Naive thymus-derived CD4-positive, alpha-beta T cell (primary cell): ENCODE measurements around the gene SUPT20HL1. TPM values are rescaled to one million over a fixed set of nuclear protein-coding genes. Genes with fewer than 3 reads are reported as not detected.
A peak's percentile ranks its signal among the peaks of the same experiment; 100 is the strongest.

Experiments
- ATAC-seq: fragments of 150-1000 bp; cut with Tn5 transposase; 2 replicates; pipeline ENCODE4 v1.10.0; 2021; ENCODE audit warnings: mild to moderate bottlenecking, moderate library complexity
- CTCF ChIA-PET: fragments of 350-600 bp; sonication (Branson Sonifier 250); formaldehyde crosslinking; loops from one replicate; lab custom pipeline; 2021; ENCODE audit warnings: antibody characterized with exemption; lab: Charles Lee
- POLR2A ChIA-PET: fragments of 350-600 bp; sonication (Branson Sonifier 250); formaldehyde crosslinking; loops from one replicate; lab custom pipeline; 2021; ENCODE audit warnings: antibody characterized with exemption, inconsistent platforms; lab: Charles Lee
- DNase-seq, 9 donors: peaks; one replicate each; pipeline versions ENCODE4 v3.0.0 to v3.0.0-alpha.2; 2020 to 2022; ENCODE audit warnings: mixed read lengths in 1 of 9
- H3K27ac ChIP-seq: one replicate; pipeline ENCODE4 v1.7.0; 2013; ENCODE audit warnings: mild to moderate bottlenecking, low read depth, low read length, moderate library complexity
- H3K27me3 ChIP-seq, 2 donors: one replicate each; pipeline ENCODE4 v1.7.0; 2013; ENCODE audit warnings: low read length in 2 of 2, mild to moderate bottlenecking in 2 of 2, moderate library complexity in 2 of 2; ENCODE audit not compliant: control insufficient read depth in 2 of 2, insufficient read depth in 2 of 2
- H3K36me3 ChIP-seq, 3 experiments: 1 replicate in 2 of 3; 2 replicates in 1 of 3; pipeline ENCODE4 v1.7.0; 2013; ENCODE audit warnings: low read length in 3 of 3, mild to moderate bottlenecking in 3 of 3, moderate library complexity in 1 of 3; ENCODE audit not compliant: insufficient read depth in 3 of 3, control insufficient read depth in 2 of 3
- H3K4me1 ChIP-seq, 2 donors: one replicate each; pipeline ENCODE4 v1.7.0; 2013; ENCODE audit warnings: low read length in 2 of 2, mild to moderate bottlenecking in 2 of 2, moderate library complexity in 1 of 2; ENCODE audit not compliant: control insufficient read depth in 2 of 2, insufficient read depth in 2 of 2
- H3K4me3 ChIP-seq: 2 replicates; pipeline ENCODE4 v1.7.0; 2013; ENCODE audit warnings: mild to moderate bottlenecking, low read length
- H3K9me3 ChIP-seq, 3 experiments: 1 replicate in 2 of 3; 2 replicates in 1 of 3; pipeline ENCODE4 v1.7.0; 2013; ENCODE audit warnings: low read length in 3 of 3; ENCODE audit not compliant: control insufficient read depth in 2 of 3
- H3K27ac Mint-ChIP-seq, 9 donors: one replicate each; pipeline ENCODE4 v1.8.0; 2020 to 2022; ENCODE audit warnings: mixed read lengths in 9 of 9, mild to moderate bottlenecking in 8 of 9, moderate library complexity in 5 of 9, inconsistent platforms in 2 of 9
- H3K27me3 Mint-ChIP-seq, 5 donors: one replicate each; pipeline ENCODE4 v1.8.0; 2021 to 2022; ENCODE audit warnings: mixed read lengths in 5 of 5, mild to moderate bottlenecking in 1 of 5
- H3K36me3 Mint-ChIP-seq, 5 donors: one replicate each; pipeline ENCODE4 v1.8.0; 2020 to 2022; ENCODE audit warnings: mixed read lengths in 5 of 5, mild to moderate bottlenecking in 3 of 5, inconsistent platforms in 1 of 5
- H3K4me1 Mint-ChIP-seq, 7 donors: one replicate each; pipeline ENCODE4 v1.8.0; 2020 to 2022; ENCODE audit warnings: mixed read lengths in 7 of 7, mild to moderate bottlenecking in 3 of 7, inconsistent platforms in 1 of 7
- H3K4me3 Mint-ChIP-seq, 10 donors: one replicate each; pipeline ENCODE4 v1.8.0; 2020 to 2022; ENCODE audit warnings: mild to moderate bottlenecking in 10 of 10, mixed read lengths in 10 of 10, moderate library complexity in 6 of 10, inconsistent platforms in 2 of 10
- H3K9me3 Mint-ChIP-seq, 11 donors: one replicate each; pipeline ENCODE4 v1.8.0; 2020 to 2022; ENCODE audit warnings: mixed read lengths in 11 of 11, mild to moderate bottlenecking in 4 of 11, inconsistent platforms in 1 of 11, moderate library complexity in 1 of 11
- intact Hi-C, 2 donors: fragments of 100-400 bp; cut with micrococcal nuclease; formaldehyde crosslinking; loops; one replicate each; pipeline ENCODE4 v1.15.1; 2023
- polyA plus RNA-seq, 2 donors: library from polyadenylated mRNA; unstranded; fragments of 300-500 nt; fragmentation: Illumina TruSeq; gene quantifications; one replicate each; pipeline ENCODE4 v1.2.3, GENCODE V29; 2021
- total RNA-seq, 6 experiments: library from RNA in 5 of 6; stranded (reverse) in 5 of 6; gene quantifications; 1 replicate in 5 of 6; 2 replicates in 1 of 6; pipeline ENCODE4 v1.2.3 and lab custom pipeline; 2021 to 2026

SUPT20HL1 gene
- total and polyA plus RNA-seq, 7 experiments from 2014 or later: not detected

GRCh38 chrX:24340501-24340900, 19.9 kb upstream of the SUPT20HL1 start:
- peaks cover 0 to 8% (median 0%) of the 10 kb centered on the region in 5 donors for H3K27me3 Mint-ChIP-seq
- H3K27ac Mint-ChIP-seq: no peak overlapping the region
- no peak overlapping the region for H3K4me3 Mint-ChIP-seq

GRCh38 chrX:24341795-24342194, 18.6 kb upstream of the SUPT20HL1 start:
- DNase-seq (no peak), ATAC-seq (no peak)
- Histone ChIP-seq H3K36me3 (no peaks in the 10 kb centered on the region), H3K4me1 (no peaks in the 10 kb centered on the region), H3K27ac (no peak overlapping the region), H3K9me3 (no peaks in the 10 kb centered on the region), H3K4me3 (no peak overlapping the region), H3K27me3 (no peaks in the 10 kb centered on the region)
- ChIA-PET POLR2A (no interaction called here), CTCF (no interaction called here)
- no peak overlapping the region for H3K4me3 Mint-ChIP-seq
- H3K27ac Mint-ChIP-seq: no peak overlapping the region
- peaks cover 0 to 21% (median 5%) of the 10 kb centered on the region in 7 donors for H3K4me1 Mint-ChIP-seq
- H3K36me3 Mint-ChIP-seq: no peaks in the 10 kb centered on the region
- peaks cover 0 to 8% (median 0%) of the 10 kb centered on the region in 5 donors for H3K27me3 Mint-ChIP-seq
- peaks cover 0 to 2% (median 0%) of the 10 kb centered on the region in 11 donors for H3K9me3 Mint-ChIP-seq
- intact Hi-C loops: no loop called here

More at GRCh38 chrX:24340501-24340900, 19.9 kb upstream of the SUPT20HL1 start:
- Mint-ChIP-seq H3K9me3 (peaks cover 0 to 2% (median 0%) of the 10 kb centered on the region in 11 donors), H3K4me1 (peaks cover 0 to 21% (median 5%) of the 10 kb centered on the region in 7 donors), H3K36me3 (no peaks in the 10 kb centered on the region)
- Histone ChIP-seq H3K36me3 (no peaks in the 10 kb centered on the region), H3K27ac (no peak overlapping the region), H3K27me3 (no peaks in the 10 kb centered on the region), H3K4me1 (no peaks in the 10 kb centered on the region), H3K4me3 (no peak overlapping the region), H3K9me3 (no peaks in the 10 kb centered on the region)
- no peak for ATAC-seq
- CTCF ChIA-PET: no interaction called here
- POLR2A ChIA-PET: no interaction called here
- intact Hi-C loops: no loop called here
- no peak for DNase-seq

- no peak overlapping the region for H3K27ac ChIP-seq
- CTCF ChIA-PET: no interaction called here
- Mint-ChIP-seq H3K9me3 (no peaks in the 10 kb centered on the region), H3K27me3 (peaks cover 0 to 8% (median 0%) of the 10 kb centered on the region in 5 donors), H3K36me3 (no peaks in the 10 kb centered on the region), H3K4me1 (peaks cover 0 to 21% (median 5%) of the 10 kb centered on the region in 7 donors), H3K4me3 (peak overlapping the region in 7 of 10 donors; percentile 6 to 70 (median 55)), H3K27ac (peak overlapping the region in 1 of 9 donors; percentile 70)
- intact Hi-C loops: no loop called here
- DNase-seq: no peak
- POLR2A ChIA-PET: no interaction called here
- H3K27me3 ChIP-seq: no peaks in the 10 kb centered on the region
- no peaks in the 10 kb centered on the region for H3K36me3 ChIP-seq
- no peak overlapping the region for H3K4me3 ChIP-seq
- no peaks in the 10 kb centered on the region for H3K9me3 ChIP-seq
- ATAC-seq: no peak
- no peaks in the 10 kb centered on the region for H3K4me1 ChIP-seq
These were observed 16.7 kb upstream of the SUPT20HL1 start for GRCh38 chrX:24343719-24344118.

GRCh38 chrX:24347881-24348280, 12.6 kb upstream of the SUPT20HL1 start:
- DNase-seq (no peak), ATAC-seq (no peak)
- H3K27me3 Mint-ChIP-seq: no peaks in the 10 kb centered on the region
- H3K36me3 Mint-ChIP-seq: no peaks in the 10 kb centered on the region
- ChIA-PET POLR2A (no interaction called here), CTCF (no interaction called here)
- H3K9me3 Mint-ChIP-seq: no peaks in the 10 kb centered on the region
- H3K27me3 ChIP-seq: no peaks in the 10 kb centered on the region
- no peak overlapping the region for H3K4me3 ChIP-seq
- intact Hi-C loops: no loop called here
- H3K4me1 ChIP-seq: no peaks in the 10 kb centered on the region
- H3K4me3 Mint-ChIP-seq: no peak overlapping the region
- no peak overlapping the region for H3K27ac ChIP-seq
- H3K4me1 Mint-ChIP-seq: peaks cover 0 to 8% (median 5%) of the 10 kb centered on the region in 7 donors
- no peaks in the 10 kb centered on the region for H3K9me3 ChIP-seq
- H3K36me3 ChIP-seq: no peaks in the 10 kb centered on the region
- no peak overlapping the region for H3K27ac Mint-ChIP-seq

- intact Hi-C loops: no loop called here
- no peaks in the 10 kb centered on the region for H3K4me1 ChIP-seq
- H3K27me3 Mint-ChIP-seq: no peaks in the 10 kb centered on the region
- ChIA-PET CTCF (no interaction called here), POLR2A (no interaction called here)
- H3K36me3 ChIP-seq: no peaks in the 10 kb centered on the region
- H3K27ac ChIP-seq: no peak overlapping the region
- H3K9me3 Mint-ChIP-seq: peaks cover 0 to 1% (median 0%) of the 10 kb centered on the region in 11 donors
- ATAC-seq: no peak
- no peak for DNase-seq
- no peaks in the 10 kb centered on the region for H3K36me3 Mint-ChIP-seq
- H3K4me1 Mint-ChIP-seq: no peaks in the 10 kb centered on the region
- H3K27me3 ChIP-seq: no peaks in the 10 kb centered on the region
- no peak overlapping the region for H3K4me3 ChIP-seq
- H3K4me3 Mint-ChIP-seq: no peak overlapping the region
- H3K9me3 ChIP-seq: no peaks in the 10 kb centered on the region
- no peak overlapping the region for H3K27ac Mint-ChIP-seq
These were observed 10.2 kb upstream of the SUPT20HL1 start for GRCh38 chrX:24350217-24350616.

DNA sequence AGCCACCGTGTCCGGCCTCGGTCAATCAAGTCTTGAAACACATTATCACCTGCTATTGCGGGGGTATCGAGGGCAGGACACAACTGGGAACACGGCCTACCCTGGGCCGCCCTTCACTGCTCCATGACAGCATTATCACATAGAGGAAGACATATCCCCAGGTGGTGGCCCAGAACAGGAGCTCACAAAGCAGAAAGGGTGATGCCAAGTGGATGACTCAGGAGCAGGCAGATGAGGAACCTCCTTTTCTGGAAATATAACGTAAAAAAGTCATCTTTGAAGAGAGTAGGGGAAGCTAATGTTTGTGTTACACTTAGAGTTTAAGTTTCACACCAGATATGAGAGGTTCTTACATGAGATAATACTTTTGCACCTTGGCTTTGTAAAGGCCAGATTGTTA, 5.3 kb upstream of the SUPT20HL1 start:
- intact Hi-C loops: no loop called here
- H3K4me1 ChIP-seq: no peaks in the 10 kb centered on the region
- H3K9me3 ChIP-seq: no peaks in the 10 kb centered on the region
- Mint-ChIP-seq H3K36me3 (no peaks in the 10 kb centered on the region), H3K4me1 (peaks cover 0 to 6% (median 0%) of the 10 kb centered on the region in 7 donors), H3K4me3 (no peak overlapping the region), H3K27ac (no peak overlapping the region), H3K9me3 (peaks cover 0 to 1% (median 0%) of the 10 kb centered on the region in 11 donors), H3K27me3 (no peaks in the 10 kb centered on the region)
- ChIA-PET POLR2A (no interaction called here), CTCF (interaction anchor here (0.6 kb wide), 1 partner anchor 494 kb away, joined by 4 read pairs; no protein-coding TSS in a partner anchor)
- H3K4me3 ChIP-seq: no peak overlapping the region
- ATAC-seq (no peak), DNase-seq (no peak)
- no peaks in the 10 kb centered on the region for H3K27me3 ChIP-seq
- H3K36me3 ChIP-seq: no peaks in the 10 kb centered on the region
- H3K27ac ChIP-seq: no peak overlapping the region

GRCh38 chrX:24357106-24357505, 3.3 kb upstream of the SUPT20HL1 start:
- intact Hi-C loops: no loop called here
- peaks cover 0 to 1% (median 0%) of the 10 kb centered on the region in 11 donors for H3K9me3 Mint-ChIP-seq

More at GRCh38 chrX:24357106-24357505, 3.3 kb upstream of the SUPT20HL1 start:
- ChIA-PET CTCF (interaction anchor here (1.7 kb wide), 1 partner anchor 14 kb away, joined by 7 read pairs; no protein-coding TSS in a partner anchor), POLR2A (no interaction called here)
- no peaks in the 10 kb centered on the region for H3K36me3 ChIP-seq
- no peak overlapping the region for H3K27ac ChIP-seq
- H3K27me3 ChIP-seq: no peaks in the 10 kb centered on the region
- H3K4me3 ChIP-seq: no peak overlapping the region
- Mint-ChIP-seq H3K27me3 (no peaks in the 10 kb centered on the region), H3K27ac (peak overlapping the region in 1 of 9 donors; percentile 5), H3K4me3 (no peak overlapping the region), H3K36me3 (no peaks in the 10 kb centered on the region), H3K4me1 (peaks cover 0 to 6% (median 0%) of the 10 kb centered on the region in 7 donors)
- DNase-seq (no peak), ATAC-seq (no peak)
- H3K4me1 ChIP-seq: no peaks in the 10 kb centered on the region
- no peaks in the 10 kb centered on the region for H3K9me3 ChIP-seq
